ENCODE data around the gene VTI1A.
"Not testable (repeated sequence)": the region's sequence is repeated elsewhere in the genome, so short reads cannot be mapped to it uniquely, and the experiment has no call there.

VTI1A gene

DNA sequence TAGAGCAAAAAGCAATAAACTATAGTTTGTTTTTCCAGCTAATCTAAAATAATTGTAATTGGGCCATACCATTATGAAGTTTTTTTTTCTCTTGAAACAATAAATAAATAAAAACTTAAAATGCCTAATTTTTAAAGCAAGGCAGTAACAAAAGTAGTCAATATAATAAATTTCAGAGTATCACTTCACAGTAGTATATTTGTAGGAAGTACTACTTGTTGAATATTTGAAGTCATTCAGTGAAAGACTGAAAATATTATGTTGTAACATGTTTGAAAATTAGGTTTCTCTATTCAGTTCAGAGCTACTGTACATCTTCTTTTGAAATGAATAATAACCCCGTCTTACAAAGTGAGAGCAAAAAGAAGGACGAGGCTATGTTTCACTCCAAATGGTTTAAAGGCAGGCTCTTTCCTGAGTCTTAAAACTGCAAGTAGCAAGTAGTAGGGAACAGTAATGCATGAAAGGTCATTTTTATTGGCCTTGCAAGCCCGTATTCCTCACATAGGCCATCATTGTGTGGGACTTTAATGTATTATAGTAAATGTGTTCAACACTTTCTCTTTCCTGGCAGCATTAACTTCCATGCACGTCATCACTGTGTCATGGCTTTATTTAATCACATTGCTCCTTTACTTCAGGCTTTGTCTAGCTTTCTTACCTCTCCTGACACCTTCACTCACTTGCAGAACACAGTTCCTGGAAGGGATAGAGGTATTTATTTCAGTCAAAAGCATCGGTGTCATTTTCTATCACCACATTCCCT, 141.4 kb downstream of the VTI1A start:
- no peak for DNase-seq (ENCODE audit: low read depth in 2 of 2)

- no peak for DNase-seq (ENCODE audit: low read depth in 2 of 2)
These were observed 142.1 kb downstream of the VTI1A start for GRCh38 chr10:112589081-112589480.

DNA sequence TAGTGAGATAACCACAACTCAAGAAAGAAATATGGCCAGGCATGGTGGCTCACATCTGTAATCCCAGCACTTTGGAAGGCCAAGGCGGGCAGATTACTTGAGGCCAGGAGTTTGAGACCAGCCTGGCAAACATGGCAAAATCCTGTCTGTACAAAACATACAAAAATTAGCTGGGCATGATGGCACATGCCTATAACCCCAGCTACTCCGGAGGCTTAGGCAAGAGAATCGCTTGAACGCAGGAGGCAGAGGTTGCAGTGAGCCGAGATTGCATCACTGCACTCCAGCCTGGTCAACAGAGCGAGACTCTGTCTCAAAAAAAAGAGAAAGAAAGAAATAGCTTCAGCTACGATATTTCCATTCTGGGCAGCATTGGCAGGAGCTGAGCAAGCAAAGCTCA, 143.8 kb downstream of the VTI1A start:
- not testable (repeated sequence) for DNase-seq (ENCODE audit: low read depth in 2 of 2)

GRCh38 chr10:112593023-112593422, 146.0 kb downstream of the VTI1A start:
- DNase-seq (ENCODE audit: low read depth in 2 of 2): no peak

GRCh38 chr10:112601214-112602090, 154.4 kb downstream of the VTI1A start:
- no peak for DNase-seq (ENCODE audit: low read depth in 2 of 2)

DNA sequence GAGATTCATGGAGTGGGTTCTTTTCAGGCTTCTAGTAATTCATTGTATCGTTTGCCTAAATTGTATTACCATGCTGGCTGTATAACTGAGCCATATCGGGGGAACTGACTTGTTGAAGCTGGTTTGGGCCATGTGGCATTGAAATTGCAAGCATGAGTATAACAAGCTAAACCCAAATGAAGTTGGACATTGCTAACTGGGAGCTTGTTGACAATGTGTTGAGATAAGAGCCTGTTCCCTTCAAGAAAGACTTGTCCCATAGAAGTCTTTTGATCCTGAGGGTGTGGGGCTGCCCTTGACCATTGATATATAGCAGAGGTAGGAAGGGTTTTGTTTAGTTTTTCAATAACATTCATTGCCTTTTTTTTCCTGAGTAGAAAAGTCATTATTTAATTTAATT, 156.0 kb downstream of the VTI1A start:
- DNase-seq (ENCODE audit: low read depth in 2 of 2): no peak

- DNase-seq (ENCODE audit: low read depth in 2 of 2): no peak
These were observed 158.0 kb downstream of the VTI1A start for GRCh38 chr10:112605063-112605462.

- DNase-seq (ENCODE audit: low read depth in 2 of 2): no peak
These were observed 160.5 kb downstream of the VTI1A start for GRCh38 chr10:112607506-112607905.

DNA sequence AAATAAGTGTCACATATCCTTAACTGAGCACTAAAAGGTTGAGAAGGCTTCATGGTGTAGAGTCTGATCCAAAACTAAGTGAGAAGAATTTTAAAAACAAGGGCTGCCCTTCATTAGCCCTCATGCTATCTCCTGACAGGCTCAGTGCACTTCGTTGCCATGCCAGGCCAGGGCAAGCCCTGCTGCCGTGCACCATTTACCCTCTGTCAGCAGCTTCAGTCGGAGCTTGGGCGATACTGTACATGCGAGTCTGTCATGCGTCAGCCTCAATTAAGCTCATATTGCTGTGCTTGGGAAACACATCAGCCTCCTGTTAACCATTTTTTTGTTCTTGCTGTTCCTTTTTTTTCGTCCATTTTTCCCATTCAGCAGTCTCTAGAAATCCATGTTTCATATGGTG, 166.6 kb downstream of the VTI1A start:
- no peak for DNase-seq (ENCODE audit: low read depth in 2 of 2)

- no peak for DNase-seq (ENCODE audit: low read depth in 2 of 2)
These were observed 167.1 kb downstream of the VTI1A start for GRCh38 chr10:112614072-112614471.

DNA sequence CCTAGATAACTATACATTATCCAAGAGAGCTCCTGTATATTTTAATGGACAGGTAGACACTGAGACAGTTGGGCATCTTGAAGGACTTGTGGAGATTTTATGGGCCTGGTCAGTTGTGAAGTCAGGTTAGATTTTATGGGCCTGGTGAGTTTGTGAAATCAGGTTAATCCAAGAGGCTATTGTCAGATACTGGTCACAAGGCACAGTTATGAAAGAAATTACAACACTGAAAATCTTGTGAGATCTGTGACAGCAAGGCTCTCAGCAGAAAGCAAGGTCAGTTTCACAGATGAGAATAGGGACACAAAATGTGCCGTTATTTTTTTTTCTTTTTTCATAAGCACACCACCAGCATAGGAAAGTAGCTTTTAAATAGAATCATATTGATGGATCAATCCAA, 167.6 kb downstream of the VTI1A start:
- no peak for DNase-seq (ENCODE audit: low read depth in 2 of 2)

DNA sequence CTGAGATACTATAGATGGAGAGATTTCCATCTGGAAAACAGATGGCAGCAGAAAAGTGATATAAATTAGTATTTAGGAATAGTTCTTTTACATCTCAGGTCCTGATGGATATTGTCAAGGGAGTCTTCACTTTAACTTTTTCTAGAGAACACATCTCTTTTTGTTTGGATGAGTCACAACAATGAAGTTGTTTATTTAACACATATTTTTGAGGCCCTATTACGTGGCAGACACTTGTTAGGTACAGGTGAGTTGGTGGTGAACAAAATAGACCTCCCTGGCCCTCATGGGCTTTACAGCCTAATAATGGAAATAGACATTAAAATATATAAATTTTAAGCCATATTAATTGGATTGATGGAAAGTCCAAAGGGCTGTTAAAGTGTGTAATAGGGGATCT, 168.3 kb downstream of the VTI1A start:
- no peak for DNase-seq (ENCODE audit: low read depth in 2 of 2)

GRCh38 chr10:112616647-112617046, 169.6 kb downstream of the VTI1A start:
- DNase-seq (ENCODE audit: low read depth in 2 of 2): no peak

DNA sequence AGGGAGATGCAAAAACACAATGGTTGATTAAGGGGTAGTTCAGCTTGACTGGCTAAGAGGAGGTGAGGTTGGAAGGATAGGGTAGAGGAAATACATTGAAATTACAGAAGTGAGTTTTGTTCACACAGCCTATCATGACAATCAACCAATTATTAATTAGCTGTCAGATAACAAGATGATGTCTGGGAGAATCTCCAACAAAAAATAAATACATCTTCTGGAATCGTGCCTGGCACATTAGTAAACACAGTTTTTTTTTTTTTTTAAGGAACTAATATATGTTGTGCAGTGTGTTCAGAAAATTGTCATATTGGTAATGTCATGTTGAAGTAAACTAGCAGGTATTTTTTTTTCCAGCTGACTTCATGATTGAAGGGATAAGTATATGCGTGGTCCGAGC, 171.8 kb downstream of the VTI1A start:
- no peak for DNase-seq (ENCODE audit: low read depth in 2 of 2)

DNA sequence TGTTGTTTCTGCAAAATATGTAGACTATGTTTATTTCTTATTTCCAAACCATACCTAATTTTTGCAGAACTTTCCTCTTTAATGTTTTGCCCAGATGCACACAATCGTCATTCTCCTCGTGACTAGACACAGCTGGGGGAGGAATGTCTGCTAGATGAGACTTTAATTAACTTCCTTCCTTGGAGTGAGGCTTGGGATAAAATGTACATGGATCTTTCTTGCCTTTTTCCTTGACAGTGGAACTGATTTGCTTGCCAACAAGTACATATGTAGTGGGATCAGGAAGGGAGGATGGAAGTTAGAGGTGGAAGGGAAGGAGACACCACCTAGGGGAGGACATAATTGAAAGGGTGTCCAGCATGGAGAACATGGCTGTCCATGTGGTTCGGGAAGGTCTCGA, 172.5 kb downstream of the VTI1A start:
- DNase-seq (ENCODE audit: low read depth in 2 of 2): no peak

- DNase-seq (ENCODE audit: low read depth in 2 of 2): no peak
These were observed 175.8 kb downstream of the VTI1A start for GRCh38 chr10:112622786-112623185.

GRCh38 chr10:112624546-112625048, 177.6 kb downstream of the VTI1A start:
- DNase-seq (ENCODE audit: low read depth in 2 of 2): no peak

- DNase-seq (ENCODE audit: low read depth in 2 of 2): no peak
These were observed 182.1 kb downstream of the VTI1A start for GRCh38 chr10:112628951-112629609.

DNA sequence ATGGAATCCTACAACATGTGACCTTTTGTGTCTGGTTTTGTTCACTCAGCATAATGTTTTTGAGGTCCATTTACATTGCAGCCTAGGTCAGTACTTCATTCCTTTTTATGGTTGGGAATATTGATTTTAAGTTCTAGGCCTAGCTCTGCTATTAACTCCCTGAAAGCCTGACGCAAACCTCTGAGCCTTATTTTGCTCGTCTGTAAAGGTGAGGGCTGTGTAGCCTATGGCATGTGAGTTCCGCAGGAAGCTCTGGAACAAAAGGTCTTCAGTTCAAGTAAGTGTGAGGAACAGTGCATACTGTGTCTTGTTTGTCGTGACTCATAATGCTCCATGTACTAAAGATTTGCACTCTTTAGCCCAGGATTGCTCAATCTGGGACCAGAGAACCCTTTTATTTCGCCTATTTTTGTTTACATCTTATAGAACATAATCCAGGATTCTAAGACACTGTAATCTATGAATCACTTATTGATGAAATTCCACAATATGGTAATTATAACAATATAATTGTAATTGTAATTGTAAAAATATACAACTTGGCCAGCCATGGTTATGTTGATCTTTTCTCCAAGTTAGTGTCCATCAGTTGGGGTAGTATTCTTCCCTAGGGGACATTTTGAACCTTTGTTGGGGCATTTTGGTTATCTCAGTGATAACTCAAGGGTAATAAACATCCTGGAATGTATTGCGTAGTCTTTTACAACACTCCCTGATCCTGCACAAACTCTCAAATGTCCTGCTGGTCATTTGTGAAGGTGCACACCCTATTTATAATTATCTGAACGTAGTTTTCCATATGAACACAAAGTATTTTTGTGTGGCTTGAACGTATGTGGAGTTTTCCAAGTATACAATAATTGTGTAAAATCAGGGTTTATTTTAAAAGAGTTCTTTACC, 184.7 kb downstream of the VTI1A start:
- no peak for DNase-seq (ENCODE audit: low read depth in 2 of 2)

DNA sequence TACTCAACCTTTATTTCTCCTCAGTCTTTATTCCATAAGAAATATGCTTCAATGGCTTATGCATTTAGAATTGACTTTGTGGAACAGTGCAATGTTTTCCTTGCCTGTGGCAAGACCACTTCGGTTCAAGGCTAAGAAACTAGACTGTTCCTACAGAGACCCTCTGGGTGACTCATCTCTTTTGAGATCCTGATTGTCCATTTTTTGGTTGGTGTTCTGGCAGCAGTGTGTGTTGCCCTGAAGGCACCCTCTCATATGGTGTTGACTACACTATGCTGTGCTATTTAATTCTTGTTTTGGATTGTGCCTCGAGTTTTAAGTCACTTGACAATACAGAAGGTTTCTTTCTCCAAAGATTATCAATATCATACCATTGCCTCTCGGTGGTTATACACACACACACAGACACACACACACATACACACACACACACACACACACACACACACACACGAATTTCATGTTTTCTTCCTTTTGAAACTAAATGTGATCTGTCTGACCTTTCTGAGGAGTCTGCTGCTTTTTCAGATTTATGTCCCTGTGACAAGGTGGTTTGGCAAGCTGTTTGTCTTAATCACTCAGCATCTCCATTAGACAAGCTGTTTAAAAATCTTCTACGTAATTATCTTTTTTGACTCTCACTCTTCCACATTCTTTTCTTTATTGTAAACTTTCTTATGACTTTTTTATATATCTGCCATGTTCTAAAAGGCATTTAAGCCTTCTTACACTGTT, 187.2 kb downstream of the VTI1A start:
- no peak for DNase-seq (ENCODE audit: low read depth in 2 of 2)

DNA sequence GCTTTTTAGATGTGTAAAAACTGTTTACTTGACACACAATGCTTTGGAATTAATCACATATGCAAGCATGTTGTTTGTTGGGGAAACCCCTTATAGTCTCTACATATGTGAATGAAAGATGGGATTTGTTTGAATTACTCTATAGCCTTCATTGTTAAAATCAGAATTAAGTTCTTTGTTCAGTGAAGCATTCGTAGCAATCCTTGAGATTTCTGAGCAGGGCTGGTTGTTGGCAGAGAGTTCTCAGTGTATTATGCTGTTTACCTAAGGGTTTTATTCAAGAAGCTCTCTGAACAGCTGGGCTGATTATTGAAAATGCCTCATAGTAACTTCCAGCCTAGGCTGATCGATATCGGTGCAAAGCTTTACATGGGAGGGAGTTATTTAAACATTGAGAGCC, 190.9 kb downstream of the VTI1A start:
- DNase-seq (ENCODE audit: low read depth in 2 of 2): no peak

All from stimulated activated CD4-positive, alpha-beta T cell treated with anti-CD3 and anti-CD28 coated beads, Interleukin-1b, Interleukin-23, amount 100 ng/mL, for 1 hour (primary cell).